GM12875 (cell line): ENCODE data around the gene PDK1.

Source experiments
- H3K4me3 ChIP-seq: one replicate; pipeline ENCODE4 v1.5.1; 2011; ENCODE audit warnings: low read depth, low read length, control low read depth
- TF ChIP-seq, protein P1 (sequence below): IDR thresholded peaks from 2 replicates; pipeline ENCODE4 v1.5.1; 2011; ENCODE audit warnings: low read depth, mild to moderate bottlenecking, control low read depth, inconsistent platforms, low read length, moderate library complexity, borderline replicate concordance; ENCODE audit not compliant: insufficient read depth

PDK1 gene

DNA sequence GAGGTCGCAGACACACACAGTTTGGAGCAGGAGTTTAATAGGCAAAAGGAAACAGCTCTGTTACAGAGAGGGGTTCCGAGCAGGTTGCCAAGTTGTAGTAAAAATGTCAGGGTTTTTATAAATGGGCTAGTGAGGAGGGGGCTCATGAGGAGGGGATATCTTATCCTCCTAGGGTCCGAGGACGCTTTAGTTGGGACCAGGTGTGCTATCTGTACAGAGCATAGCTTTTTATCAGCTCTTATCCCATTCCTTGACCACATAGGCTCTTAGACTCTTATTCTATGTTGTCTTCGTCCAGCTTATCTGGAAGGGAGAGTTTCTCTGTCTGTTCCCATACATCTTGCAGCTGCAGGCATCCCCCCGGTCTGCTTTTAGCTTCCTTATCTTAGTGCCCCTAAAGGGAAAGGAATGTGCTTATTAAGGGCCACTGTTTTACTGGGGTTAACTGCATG is 44.7 kb downstream of the PDK1 start:
- TF ChIP-seq, protein P1, sequence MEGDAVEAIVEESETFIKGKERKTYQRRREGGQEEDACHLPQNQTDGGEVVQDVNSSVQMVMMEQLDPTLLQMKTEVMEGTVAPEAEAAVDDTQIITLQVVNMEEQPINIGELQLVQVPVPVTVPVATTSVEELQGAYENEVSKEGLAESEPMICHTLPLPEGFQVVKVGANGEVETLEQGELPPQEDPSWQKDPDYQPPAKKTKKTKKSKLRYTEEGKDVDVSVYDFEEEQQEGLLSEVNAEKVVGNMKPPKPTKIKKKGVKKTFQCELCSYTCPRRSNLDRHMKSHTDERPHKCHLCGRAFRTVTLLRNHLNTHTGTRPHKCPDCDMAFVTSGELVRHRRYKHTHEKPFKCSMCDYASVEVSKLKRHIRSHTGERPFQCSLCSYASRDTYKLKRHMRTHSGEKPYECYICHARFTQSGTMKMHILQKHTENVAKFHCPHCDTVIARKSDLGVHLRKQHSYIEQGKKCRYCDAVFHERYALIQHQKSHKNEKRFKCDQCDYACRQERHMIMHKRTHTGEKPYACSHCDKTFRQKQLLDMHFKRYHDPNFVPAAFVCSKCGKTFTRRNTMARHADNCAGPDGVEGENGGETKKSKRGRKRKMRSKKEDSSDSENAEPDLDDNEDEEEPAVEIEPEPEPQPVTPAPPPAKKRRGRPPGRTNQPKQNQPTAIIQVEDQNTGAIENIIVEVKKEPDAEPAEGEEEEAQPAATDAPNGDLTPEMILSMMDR = no peak
- H3K4me3 ChIP-seq = no peak overlapping the region

DNA sequence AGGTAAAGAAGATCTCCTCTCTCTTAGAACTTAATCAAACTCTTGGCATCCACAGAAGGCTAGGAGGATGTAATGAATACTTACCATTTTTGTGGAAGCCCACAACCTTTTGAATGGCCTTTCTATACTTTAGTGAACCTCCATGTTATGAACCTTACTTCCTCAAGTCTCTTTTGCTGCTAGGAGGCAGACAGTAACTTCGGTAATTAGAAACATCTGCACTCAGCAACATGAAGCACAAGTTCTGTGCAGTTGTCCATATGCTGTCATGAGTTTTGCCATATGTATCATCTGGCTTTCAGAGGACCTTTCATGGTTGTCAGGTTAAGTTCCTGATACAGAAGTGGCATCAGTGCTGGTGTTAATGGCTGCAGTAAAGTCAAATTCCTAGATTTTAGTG is 50.4 kb downstream of the PDK1 start:
- H3K4me3 ChIP-seq = no peak overlapping the region
- TF ChIP-seq, protein P1 = no peak

DNA sequence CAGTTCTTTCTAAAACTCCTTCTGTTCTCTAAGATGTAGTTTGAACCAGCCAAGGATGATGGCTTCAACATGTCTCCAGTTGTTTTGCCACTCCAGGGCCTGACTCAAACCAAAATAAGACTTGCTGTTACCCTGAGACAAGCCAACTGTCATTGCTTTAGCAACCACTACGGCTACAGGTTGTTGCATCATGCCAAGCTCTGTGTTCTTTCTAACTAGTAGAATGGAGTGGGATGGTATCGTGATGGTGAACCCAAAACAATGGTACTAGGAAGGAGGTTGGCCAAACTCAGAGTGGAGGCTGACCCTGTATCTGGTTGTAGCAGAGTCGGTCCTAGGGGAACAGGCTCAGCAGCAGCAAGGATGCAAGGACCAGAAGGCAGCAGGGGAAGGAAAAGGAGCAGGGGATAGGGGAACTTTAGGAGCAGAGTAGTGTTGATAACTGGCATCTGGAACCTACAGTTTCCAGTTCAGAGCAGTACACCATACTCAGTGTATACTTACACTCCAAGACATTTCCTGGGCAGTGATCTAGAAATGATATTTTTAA is 51.6 kb downstream of the PDK1 start:
- TF ChIP-seq, protein P1 = no peak
- no peak overlapping the region for H3K4me3 ChIP-seq

DNA sequence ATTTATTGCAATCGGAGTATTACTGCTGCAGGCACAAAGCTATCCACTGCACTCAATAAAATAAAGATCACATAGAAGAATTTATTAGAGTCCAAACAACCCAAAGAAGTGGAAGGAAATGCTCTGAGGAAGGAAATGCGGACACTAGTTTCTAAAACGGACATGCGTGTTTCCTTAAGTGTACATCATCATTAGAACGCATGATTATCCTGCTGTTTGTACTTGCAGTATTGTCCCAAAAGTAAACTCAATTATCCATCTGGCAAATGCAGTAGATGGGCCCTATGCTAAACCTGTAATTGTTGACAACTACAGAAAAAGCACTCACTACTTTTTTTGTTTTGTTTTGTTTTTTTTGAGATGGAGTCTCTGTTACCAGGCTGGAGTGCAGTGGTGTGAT is 53.6 kb downstream of the PDK1 start:
- no peak overlapping the region for H3K4me3 ChIP-seq
- TF ChIP-seq, protein P1 = no peak

DNA sequence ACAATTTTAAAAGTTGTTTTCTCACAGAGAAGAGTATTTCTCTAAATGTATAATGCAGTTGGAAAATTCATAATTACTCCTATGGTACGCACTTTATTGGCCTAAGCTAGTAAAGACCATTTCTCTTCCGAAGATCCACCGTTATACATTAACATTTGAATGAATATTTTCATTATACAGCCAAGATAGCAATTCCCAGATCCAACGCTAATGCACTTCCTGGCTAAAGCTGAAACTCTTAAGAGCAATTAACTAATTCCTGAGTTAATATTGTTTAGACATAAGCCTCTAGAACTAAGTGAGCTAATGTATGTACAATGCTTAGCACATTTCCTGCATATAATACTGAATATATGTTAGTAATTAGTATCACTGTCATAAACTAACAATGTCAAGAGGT is 56.2 kb downstream of the PDK1 start:
- H3K4me3 ChIP-seq = no peak overlapping the region
- TF ChIP-seq, protein P1 = no peak

DNA sequence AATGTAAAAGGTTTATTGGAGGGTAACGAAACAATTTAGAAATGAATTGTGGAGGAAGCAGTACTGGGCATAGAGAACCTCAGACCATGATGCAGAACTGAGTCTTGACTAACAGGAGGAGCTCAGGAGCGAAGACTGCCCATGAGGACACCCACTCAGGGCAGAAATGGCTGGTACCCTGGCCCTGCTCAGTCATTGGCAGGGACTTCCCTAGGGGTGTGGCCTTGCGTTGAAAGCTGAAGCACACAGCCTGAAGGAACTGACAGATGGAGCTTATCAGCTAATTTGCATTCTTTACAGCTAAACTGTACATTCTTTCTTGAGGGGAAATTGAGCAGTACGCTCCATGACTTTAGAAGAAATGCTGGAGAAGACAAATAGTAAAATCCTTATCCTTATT is 57.1 kb downstream of the PDK1 start:
- TF ChIP-seq, protein P1 = no peak
- no peak overlapping the region for H3K4me3 ChIP-seq

DNA sequence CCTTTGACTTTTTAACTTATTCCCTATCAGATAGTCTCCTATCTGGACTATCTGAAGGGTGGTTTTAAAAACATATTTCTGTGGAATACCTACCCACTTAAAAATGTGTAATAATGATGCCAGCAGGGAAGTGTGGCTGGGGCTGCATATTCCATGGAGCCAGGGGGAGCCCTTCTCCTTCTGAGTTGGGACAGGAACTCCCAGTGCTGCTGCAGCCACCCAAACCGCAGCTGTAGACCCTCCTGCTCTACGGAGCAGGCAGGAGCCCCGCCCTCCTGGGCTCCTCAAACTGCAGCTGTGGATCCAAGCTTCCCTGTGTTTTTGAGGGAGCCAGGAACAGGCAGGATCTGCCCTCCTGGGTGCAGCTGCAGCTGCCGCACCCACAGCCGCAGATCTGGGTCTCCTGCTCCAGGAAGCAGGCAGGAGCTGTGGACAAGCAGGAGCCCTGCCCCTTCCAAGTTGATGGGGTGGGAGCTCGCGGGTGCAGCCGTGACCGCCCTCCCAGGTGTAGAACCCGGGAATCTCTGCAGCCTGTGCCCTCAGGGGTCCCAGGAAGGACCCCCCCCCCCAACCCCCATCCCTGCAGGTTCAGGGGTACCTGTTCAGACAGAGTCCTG is 57.8 kb downstream of the PDK1 start:
- TF ChIP-seq, protein P1 = no peak
- no peak overlapping the region for H3K4me3 ChIP-seq
